Measurements from ENCODE around the gene MRPL14.

MRPL14 gene

DNA sequence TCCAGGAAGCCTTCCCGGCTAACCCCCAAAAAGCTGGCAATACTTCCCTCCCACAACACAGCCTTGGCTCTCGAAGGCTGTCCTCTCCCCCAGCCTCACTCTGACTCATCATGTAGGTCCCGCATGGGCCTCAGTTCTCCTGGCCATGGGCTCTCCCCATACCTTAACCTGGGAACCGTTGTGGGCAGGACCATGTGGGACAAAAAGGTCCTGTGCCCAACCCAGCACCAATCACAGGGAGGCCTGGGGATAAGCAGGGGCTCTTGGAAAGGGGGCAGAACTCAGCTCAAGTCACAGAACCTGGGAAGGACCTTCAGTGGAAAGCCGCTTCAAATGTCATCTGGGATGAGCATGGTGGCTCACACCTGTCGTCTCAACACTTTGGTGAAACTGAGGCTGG, 45.5 kb downstream of the MRPL14 start:
- no peak for DNase-seq (ENCODE audit: extremely low read depth in 1 of 2, low read depth in 1 of 2)

DNA sequence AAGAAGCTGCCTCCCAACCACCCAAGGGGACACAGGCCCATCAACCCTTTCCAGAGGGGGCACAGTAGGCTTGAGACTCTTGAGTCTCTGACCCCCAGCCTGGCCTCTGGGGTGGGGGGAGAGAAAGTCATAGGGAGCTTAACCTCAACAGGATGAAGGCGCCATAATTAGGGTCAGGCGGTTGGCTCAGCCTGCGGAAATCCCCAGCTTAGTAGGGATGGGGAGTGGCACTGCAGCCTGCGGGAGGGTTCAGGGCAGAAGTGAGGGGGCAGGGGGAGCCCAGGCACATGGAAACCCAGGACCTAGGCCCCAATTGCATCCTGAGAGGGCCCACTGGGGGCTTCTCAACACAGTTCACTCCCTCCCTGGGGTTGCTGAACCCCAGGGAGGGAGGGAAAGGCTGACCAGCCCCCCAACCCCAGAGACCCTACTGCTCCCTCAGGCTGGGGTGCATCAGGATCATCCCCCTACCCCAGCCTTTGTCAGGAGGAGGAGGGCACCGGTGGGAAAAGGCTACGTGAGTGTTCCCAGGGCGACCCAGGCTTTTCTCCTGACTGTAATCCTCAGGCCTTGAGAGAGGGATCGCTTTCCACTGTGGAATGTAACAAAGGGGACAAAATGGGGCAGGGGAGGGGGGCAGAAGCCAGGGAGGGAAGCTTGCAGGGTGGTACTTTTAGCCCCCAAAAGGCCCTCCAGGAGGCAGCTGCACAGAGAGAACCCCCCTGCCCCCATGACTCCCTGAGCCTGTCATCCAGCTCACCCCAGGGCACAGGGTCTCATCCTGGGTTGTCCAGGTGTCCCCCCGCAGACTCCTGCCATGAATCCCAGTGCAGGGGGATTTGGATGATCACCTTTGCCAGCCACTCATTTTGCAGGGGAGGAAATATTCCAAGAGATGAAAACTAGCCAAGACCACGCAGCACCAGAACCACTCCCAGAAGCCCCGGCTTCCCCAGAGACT, 46.4 kb downstream of the MRPL14 start:
- DNase-seq (ENCODE audit: extremely low read depth in 1 of 2, low read depth in 1 of 2) = no peak

DNA sequence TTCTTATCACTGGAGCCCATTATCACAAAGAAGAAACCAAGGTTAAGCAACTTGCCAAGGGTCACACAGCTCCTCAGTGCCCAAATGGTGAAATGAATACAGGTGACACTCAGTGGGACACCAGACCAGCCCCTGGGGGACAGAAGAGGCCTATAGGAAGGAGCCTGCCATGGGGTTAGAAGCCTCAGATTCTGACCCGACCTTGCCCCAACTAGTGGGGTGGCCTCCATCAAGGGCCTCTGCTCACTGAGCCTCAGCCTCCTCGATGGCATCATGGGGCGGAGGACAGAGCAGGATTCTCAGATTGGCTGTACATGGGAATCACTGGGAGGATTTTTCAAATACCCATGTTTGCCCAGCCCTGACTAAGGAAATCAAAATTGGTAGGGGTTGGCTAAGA, 47.6 kb downstream of the MRPL14 start:
- no peak for DNase-seq (ENCODE audit: extremely low read depth in 1 of 2, low read depth in 1 of 2)

DNA sequence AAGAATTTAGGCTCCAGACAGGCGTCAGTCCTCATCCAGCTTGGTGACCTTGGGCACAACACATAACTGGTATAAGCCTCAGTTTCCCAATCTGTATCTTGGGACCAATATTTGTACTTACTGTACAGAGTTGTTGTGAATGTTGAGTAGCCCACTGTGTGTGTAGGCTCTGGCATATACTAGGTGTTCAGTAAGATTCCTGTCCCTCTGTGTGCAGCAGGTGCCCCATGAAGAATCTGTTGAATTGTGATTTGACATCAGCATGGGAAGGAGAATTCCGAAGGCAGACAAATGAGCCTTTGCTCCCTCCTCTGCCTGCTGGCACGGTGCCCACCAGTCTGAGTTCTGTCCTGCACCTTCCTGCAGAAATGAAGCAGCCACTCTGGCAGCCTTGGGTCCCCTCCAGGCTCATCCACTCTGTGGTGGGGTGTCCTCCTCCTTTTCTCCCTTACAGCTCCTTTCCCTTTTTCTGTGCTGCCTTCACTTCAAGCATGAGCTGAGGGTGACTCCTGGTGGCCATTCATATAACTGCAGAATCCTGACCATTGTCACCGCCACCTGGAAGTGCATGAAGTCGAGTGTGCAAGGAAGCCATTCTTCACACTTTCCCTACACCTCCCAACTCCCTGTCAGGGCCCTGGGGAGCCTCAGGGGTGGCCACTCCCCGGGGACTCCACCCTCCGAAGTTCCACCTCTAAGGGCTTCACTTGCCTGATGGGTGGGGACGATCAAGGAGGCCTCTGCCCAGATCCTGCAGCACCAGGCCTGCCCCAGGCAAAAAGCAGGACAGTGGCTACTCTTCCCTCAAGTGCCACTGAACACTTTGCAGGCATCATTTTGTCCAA, 48.2 kb downstream of the MRPL14 start:
- DNase-seq (ENCODE audit: extremely low read depth in 1 of 2, low read depth in 1 of 2) = peak; percentile 27 to 35

DNA sequence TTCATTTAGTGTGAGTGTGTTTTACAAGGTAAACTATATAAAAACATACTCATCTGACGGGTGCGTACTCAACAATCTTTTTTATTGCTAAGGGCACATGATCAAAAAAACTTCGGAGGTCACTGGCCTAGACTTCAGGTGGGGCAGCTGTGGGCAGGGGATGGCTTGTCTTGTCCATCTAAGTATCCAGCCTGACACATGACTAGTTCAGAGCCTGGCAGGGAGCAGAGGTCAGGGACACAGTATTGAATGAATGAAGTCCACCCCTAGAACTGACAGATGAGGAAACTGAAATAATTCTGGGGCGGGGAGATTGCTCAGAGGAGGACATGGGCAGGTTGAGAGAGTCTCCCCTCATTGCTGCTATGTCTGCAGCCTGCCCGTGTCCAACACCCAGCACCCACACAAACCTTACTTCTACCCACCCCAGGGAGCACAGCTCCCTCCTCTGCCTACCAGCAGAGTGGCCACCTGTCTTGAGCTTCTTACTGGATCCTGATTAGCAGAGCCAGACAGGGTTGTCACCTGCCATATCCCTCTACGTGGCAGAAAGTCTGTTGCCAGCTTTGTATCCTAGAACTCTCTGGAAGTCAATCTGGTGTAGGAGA, 48.9 kb downstream of the MRPL14 start:
- DNase-seq (ENCODE audit: extremely low read depth in 1 of 2, low read depth in 1 of 2) = no peak

DNA sequence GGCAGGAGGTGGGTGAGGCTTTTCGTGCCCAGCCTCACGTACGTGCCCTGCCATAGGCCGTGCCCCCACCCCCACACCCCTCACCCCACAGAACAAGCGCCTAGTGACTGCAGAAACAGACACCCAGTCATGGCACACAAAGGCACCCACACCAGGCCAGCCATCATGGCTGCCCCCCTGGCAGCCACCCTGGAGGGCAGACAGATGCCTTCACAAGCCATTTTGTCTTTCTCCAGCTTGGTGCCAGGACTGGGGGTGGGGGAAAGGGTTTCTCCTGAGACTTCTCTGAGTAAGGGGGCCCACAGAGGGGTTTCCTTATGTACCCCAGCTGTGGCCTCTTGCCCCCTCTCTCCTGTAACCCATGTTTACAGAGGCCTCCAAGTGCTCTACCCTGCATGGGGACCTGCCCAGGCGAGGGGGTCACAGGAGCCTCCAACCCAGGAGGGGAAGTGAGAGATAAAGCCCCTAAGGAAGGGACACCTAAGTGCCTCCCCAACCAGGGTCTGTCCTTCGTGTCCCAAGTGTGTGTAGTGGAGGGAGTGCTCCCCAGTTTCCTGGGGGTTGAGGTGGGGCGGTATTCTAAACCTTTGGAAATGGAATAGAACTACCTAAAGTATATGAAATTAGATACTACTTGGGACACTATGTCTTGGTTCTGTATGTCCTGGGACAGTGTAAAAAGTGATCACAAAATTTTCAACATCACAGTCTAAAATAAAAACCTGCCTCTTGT, 49.9 kb downstream of the MRPL14 start:
- no peak for DNase-seq (ENCODE audit: extremely low read depth in 1 of 2, low read depth in 1 of 2)

DNA sequence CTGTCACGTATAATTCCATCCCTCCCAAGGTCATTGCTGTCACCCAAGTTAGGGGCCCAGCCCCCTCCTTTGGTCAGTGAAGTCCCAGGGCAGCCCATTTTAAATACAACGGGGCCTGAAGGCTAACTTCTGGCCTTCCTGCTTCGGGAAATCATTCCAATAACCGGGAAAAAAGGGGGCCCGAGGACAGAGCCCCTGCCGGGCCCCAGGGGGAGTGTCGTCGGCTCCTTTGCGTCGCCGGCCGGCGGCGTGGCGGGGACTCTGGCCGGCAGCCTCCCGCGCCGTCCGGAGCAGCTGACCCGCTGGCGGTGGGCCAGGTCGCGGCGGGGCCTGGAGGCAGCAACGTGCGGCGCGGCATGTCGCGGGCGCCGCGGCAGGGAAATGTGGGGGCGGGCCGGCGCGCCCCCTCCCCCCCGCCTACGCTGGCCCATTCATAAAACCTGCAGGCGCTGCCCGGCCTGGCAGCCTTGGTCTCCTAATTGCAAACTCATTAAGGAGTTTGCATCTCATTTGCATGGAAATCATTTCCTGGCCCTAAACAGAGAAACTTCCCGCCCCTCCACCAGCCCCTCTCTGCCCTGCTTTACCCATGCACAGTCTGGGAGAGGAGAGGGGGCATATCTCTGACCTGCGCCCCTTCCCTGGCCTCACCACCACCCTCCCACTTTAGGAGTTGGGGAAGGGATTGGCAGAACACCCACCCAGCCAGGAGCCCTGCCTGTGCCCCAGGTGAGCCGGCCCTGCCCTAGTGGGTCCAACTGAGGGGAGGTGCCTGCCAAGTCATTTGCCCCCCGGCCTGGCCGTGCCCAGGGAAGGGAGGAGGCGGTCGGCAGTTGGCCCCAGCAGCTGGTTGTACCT, 50.7 kb downstream of the MRPL14 start:
- no peak for DNase-seq (ENCODE audit: extremely low read depth in 1 of 2, low read depth in 1 of 2)

DNA sequence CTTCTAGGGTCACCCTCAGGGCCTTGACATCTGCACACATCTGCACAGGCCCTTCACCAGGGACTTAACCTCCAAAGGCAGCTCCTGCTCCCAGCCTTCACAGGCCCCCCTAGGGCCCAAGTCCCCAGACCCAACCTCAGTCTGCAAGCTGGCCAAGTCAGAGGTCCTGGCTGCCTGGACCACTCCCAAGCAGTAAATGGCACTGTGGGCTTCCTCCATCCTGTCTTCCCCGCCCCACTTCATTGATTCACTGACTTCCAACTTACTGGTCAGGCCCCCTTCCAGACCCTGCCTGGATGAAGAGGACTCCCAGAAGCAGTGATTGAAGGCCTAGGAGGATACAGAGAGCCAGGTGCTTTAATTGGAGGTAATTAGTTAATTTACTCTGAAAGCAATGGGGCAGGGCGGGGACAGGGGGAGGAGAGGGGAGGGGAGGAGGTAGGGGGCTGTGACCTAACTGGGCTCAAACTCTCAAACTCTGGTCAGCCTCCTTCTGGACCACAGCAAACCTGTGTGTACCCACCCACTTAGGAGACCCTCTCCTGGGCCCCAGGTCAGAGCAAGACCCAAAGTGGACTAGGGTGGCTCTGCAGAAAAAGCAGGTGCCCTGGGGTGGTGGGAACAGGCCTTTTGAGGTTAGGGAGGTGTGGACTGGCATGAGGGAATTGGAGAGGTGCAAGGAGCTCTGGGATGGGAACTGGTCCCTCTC, 51.5 kb downstream of the MRPL14 start:
- no peak for DNase-seq (ENCODE audit: extremely low read depth in 1 of 2, low read depth in 1 of 2)

DNA sequence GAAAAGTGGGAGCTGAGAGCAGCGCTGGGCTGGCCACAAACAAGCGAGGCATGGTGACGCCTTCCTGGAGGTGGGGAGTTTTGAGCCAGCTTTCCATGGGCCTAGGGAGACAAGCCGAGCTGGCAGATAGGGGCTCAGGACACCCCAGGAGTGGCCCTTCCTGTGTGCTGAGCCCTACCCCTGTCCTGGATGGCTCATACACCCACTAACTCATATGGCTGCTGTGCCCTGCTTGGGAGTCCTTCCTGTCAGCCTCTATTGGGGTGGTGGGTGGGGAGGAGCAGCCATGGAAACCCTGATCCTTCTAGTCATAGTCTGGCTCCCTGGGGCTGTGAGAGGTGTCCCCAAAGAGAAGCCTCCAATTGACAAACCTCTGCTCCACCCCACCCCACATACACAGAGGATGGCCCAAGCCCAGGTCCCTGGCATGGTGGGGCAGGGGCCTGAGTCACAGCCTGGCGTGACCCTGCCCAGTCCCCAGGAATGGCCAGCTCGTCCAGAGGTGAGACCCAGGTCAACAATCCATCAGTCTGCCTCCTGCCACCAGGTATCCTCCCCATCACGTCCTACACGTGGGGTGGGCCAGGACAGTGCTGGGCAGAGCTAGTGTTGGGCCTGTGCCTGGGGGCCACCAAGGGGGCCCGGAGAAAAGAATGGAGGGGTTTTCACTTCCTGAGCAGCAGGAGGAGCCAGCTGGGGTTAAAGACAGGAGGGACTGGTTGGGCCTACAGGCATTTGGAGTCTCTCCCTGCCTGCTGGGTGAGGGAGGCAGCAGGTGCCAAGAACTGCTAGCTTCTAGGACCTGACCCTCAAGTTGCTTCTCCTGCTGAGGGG, 52.2 kb downstream of the MRPL14 start:
- no peak for DNase-seq (ENCODE audit: extremely low read depth in 1 of 2, low read depth in 1 of 2)

DNA sequence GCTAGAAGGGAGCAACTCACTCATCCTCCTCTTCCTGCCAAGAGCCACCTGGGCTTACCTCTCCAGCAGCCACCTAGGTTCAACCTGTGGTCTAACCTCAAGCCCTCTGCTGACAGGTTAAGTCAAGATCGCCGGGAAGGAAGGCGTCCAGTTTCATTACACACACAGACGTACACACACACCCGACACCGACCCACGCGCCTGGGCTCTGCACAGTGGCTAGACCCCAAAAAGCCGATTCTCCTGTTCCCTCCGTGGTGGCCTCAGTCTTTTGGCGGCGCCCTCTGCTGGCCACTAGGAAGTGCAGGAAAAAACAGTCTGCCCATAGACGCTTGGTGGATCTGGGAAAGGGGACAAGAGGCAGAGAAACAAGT, 52.8 kb downstream of the MRPL14 start:
- peak; percentile 11 to 50 for DNase-seq (ENCODE audit: extremely low read depth in 1 of 2, low read depth in 1 of 2)

DNA sequence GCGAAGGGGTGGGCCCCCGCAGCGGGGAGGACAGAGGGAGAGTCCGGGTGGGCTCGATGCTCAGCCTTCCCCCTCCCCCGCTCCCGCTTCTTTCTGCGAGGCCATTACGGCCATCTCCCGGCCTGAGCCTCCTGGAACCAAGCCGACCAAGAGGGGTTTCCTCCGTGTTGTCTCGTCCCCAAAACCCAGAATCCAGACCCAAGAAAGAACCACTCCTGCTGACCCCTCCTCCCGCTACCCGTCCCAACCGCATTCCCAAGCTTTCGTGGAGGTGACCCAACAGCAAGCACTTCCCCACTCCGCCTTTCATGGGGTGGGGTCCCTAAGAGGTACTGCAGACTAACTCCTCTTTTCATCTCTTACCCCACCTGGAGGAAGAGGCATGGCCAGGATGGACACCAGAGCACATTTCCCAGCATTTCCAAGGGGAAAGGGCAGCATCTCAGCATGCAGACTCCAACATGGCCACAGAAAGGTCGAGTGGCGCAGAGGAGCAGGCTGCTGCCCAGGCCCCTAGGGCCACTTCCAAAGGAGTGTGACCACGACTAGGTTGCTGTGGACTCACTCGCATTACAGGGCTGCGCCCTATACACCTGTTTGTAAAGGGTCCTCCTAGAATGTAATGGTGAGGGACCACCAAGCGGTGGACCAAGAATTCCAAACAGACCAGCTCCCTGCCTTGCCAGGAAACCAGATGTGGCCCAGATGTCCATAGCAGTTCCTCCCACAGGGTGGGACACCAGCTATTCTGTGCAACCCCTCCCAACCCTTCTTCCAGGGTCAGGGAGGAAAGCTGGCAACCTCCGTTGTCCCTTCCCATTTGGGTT, 53.4 kb downstream of the MRPL14 start:
- DNase-seq (ENCODE audit: extremely low read depth in 1 of 2, low read depth in 1 of 2) = no peak

DNA sequence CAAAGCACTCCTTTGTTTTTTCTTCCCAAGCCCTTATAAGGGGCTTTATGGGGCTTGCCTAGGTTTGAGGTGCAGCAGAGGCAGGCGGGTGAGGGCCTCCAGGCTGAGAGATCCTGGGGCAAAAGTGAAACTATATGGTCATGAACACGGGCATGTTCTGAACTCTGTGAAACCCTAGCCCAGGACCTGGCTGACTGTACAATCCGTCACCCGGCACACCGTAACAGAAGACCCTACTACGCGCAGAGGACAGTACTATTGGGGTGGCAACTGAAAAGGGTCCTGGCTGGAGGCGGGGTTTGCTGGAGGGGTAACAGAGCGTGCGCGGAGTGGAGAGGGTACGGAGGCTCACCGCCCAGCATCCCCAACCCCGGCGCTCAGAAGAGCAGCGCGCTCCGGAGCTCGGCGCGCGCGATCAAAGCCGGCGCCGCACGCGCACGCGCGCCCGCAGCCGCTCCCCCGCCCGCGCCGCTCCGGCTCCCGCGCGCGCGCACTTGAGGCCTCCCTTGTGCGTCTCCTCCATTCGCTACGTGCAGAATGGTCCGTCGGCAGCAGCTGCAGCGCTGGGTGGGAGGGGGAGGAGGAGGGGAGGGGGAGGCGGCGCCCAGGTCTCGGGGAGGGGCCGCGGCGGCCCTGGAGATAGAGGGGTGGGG, 54.2 kb downstream of the MRPL14 start:
- peak in 1 of 2 donors; percentile 53 for DNase-seq (ENCODE audit: extremely low read depth in 1 of 2, low read depth in 1 of 2)

DNA sequence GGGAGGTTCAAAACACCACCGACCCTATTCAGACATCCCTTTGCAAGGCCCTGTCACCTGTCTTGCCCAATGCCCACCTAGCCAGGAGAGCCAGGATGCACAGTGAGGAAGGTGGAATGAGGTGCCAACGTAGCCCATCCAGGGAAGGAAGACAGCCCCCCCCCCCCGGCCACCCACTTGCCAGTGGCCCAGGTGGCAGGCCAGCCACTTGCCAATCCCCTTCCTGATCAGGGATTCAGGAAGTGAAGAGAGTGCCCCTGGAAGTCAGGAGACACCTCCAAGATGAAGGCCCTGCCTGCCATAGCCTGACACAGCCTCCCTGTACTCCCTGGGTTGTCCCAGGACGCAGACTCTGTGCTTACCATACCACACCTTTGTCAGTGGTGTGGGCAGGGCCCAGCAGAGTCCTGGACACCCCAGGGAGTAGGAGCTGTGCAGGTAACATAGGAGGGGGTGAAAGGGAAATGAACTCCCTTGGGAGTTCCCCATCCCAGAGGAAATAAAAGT, 54.7 kb downstream of the MRPL14 start:
- no peak for DNase-seq (ENCODE audit: extremely low read depth in 1 of 2, low read depth in 1 of 2)

DNA sequence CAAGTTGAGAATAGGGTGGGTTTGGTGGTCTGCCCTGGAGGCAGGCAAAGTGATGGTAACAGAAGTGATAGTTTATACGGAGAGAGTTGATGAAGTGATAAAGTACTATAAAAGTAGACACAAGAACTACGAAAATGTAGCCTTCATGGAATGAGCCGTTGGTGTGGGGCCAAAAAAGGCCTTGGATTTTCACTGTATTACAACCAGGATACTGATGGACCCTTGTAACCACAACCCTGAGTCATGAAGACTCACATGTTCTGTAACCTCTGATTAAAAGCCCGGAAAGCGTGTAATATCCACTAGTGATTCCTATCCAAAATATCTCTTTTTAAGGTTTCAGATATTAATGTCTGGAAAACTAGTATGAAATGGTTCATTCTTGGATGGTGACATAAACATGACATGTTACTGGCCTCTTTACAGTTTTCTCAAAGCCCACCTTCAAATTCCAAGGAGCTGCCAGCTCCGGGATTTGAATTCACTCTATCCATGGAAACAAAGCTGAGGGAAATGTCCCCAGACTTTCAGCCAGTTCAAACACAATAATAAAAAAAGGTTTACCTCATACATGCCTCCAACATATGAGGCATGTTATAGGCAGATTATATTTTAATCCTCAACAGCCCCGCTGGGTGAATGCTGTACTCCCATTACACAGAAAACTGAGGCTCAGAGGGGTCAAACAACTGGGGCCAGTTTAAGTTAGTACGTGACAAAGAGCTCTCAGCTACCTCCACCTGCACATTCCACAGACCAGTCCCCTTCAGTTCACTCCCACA, 55.4 kb downstream of the MRPL14 start:
- no peak for DNase-seq (ENCODE audit: extremely low read depth in 1 of 2, low read depth in 1 of 2)

DNA sequence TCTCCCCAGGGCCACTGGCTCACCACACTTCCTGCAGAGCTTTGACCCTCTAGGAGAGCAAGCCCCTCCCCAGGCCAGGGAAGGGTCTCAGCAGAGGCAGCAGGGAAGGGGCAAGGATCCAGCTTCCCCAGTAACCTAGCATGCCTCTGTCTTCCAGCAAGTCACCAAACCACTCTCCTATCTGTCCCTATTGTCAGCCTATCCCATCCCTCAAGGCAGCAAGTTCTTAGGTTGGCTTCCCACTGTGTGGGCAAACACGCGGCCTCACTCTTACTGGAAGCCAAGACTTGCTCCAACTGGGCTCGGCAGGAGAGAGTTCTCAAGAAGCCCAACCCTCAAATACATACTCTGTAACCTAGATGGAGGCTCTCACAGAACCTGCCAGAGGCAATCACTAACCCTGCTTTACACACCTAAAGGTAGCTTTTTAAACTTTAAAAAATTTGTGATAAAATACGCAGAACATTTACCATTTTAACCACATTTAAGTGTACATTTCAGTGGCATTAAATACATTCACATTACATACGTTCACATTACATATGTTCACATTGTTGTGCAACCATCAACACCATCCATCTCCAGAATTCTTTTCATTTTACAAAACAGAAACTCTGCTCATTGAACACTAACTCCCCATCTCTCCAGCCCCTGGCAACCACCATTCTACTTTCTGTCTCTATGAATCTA, 58.5 kb downstream of the MRPL14 start:
- no peak for DNase-seq (ENCODE audit: extremely low read depth in 1 of 2, low read depth in 1 of 2)
